Activated B cell treated with CpG ODN at 0.5 μM for 24 hours (primary cell): ENCODE results near the gene ADCY3. TPM values are rescaled to one million over a fixed set of nuclear protein-coding genes. Genes with fewer than 3 reads are reported as not detected.

ENCODE experiments used
- ATAC-seq: fragments of 200-7000 bp; cut with Tn5 transposase; one replicate; pipeline ENCODE4 v1.10.0; 2021; ENCODE audit warnings: low read depth, mild to moderate bottlenecking, moderate library complexity
- CTCF ChIA-PET: fragments of 350-600 bp; sonication (Branson Sonifier 250); formaldehyde crosslinking; loops from one replicate; lab custom pipeline; 2021; ENCODE audit warnings: antibody characterized with exemption; lab: Charles Lee
- POLR2A ChIA-PET: fragments of 350-600 bp; sonication (Branson Sonifier 250); formaldehyde crosslinking; loops from one replicate; lab custom pipeline; 2021; ENCODE audit warnings: antibody characterized with exemption; lab: Charles Lee
- DNase-seq: peaks from one replicate; pipeline ENCODE4 v3.0.0; 2022
- H3K27ac Mint-ChIP-seq: one replicate; pipeline ENCODE4 v1.8.0; 2020; ENCODE audit warnings: mixed read lengths
- H3K27me3 Mint-ChIP-seq: one replicate; pipeline ENCODE4 v1.8.0; 2021; ENCODE audit warnings: mixed read lengths
- H3K36me3 Mint-ChIP-seq: one replicate; pipeline ENCODE4 v1.8.0; 2021; ENCODE audit warnings: low read depth, mixed read lengths
- H3K4me1 Mint-ChIP-seq: one replicate; pipeline ENCODE4 v1.8.0; 2021; ENCODE audit warnings: mixed read lengths
- H3K4me3 Mint-ChIP-seq: one replicate; pipeline ENCODE4 v1.8.0; 2020; ENCODE audit warnings: mild to moderate bottlenecking, mixed read lengths
- H3K9me3 Mint-ChIP-seq: one replicate; pipeline ENCODE4 v1.8.0; 2020; ENCODE audit warnings: mixed read lengths
- intact Hi-C: fragments of 100-400 bp; cut with micrococcal nuclease; formaldehyde crosslinking; loops from one replicate; pipeline ENCODE4 v1.15.1; 2024
- total RNA-seq: library from RNA; stranded (reverse); gene quantifications from 2 replicates; pipeline ENCODE4 v1.2.3, GENCODE V29; 2022
- TF ChIP-seq, protein P1 (sequence below): fragments of 200-600 bp; IDR thresholded peaks from one replicate; pipeline ENCODE4 v1.8.0; 2022; ENCODE audit warnings: antibody characterized with exemption, mild to moderate bottlenecking

The ADCY3 gene
- total RNA-seq, 1 donor from 2014 or later, result 126 TPM

GRCh38 chr2:24779116-24779515 is 140.9 kb downstream of the ADCY3 start:
- no peaks in the 10 kb centered on the region for H3K36me3 Mint-ChIP-seq
- intact Hi-C loops, result no loop called here
- H3K4me3 Mint-ChIP-seq, result no peak overlapping the region
- H3K27me3 Mint-ChIP-seq, result peaks cover 9% of the 10 kb centered on the region
- no peak overlapping the region for H3K27ac Mint-ChIP-seq
- POLR2A ChIA-PET, result interaction anchor here (0.5 kb wide), 1 partner anchor 41 kb away, joined by 3 read pairs; no protein-coding TSS in a partner anchor
- H3K4me1 Mint-ChIP-seq, result no peaks in the 10 kb centered on the region
- ATAC-seq (no peak), DNase-seq (no peak)
- TF ChIP-seq, protein P1, sequence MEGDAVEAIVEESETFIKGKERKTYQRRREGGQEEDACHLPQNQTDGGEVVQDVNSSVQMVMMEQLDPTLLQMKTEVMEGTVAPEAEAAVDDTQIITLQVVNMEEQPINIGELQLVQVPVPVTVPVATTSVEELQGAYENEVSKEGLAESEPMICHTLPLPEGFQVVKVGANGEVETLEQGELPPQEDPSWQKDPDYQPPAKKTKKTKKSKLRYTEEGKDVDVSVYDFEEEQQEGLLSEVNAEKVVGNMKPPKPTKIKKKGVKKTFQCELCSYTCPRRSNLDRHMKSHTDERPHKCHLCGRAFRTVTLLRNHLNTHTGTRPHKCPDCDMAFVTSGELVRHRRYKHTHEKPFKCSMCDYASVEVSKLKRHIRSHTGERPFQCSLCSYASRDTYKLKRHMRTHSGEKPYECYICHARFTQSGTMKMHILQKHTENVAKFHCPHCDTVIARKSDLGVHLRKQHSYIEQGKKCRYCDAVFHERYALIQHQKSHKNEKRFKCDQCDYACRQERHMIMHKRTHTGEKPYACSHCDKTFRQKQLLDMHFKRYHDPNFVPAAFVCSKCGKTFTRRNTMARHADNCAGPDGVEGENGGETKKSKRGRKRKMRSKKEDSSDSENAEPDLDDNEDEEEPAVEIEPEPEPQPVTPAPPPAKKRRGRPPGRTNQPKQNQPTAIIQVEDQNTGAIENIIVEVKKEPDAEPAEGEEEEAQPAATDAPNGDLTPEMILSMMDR, result no peak
- CTCF ChIA-PET, result no interaction called here
- peaks cover 3% of the 10 kb centered on the region for H3K9me3 Mint-ChIP-seq

DNA sequence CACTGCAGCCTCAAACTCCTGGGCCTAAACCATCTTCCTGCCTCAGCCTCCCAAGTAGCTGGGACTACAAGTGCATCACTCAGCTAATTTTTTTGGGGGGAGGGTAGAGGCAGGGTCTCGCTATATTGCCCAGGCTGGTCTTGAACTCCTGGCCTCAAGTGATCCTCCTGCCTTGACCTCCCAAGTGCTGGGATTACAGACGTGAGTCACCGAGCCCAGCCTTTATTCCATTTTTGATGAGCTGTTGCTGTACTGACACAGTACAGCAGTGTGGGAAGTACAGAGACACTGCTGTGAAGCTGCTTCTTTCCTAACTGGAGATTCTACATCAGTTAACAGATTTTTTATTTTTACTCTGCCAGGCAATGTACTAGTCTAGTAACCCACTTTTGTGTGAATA is 145.7 kb downstream of the ADCY3 start:
- Mint-ChIP-seq H3K9me3 (no peaks in the 10 kb centered on the region), H3K36me3 (peaks cover 12% of the 10 kb centered on the region), H3K27me3 (no peaks in the 10 kb centered on the region), H3K4me3 (no peak overlapping the region), H3K4me1 (no peaks in the 10 kb centered on the region), H3K27ac (no peak overlapping the region)
- intact Hi-C loops, result no loop called here
- no peak for ATAC-seq
- DNase-seq, result no peak
- ChIA-PET POLR2A (no interaction called here), CTCF (no interaction called here)
- TF ChIP-seq, protein P1, result no peak

GRCh38 chr2:24771764-24772586 is 148.1 kb downstream of the ADCY3 start:
- Mint-ChIP-seq H3K9me3 (no peaks in the 10 kb centered on the region), H3K4me1 (no peaks in the 10 kb centered on the region), H3K36me3 (peaks cover 28% of the 10 kb centered on the region), H3K27ac (no peak overlapping the region), H3K27me3 (no peaks in the 10 kb centered on the region), H3K4me3 (no peak overlapping the region)
- DNase-seq, result no peak
- intact Hi-C loops, result no loop called here
- ChIA-PET POLR2A (no interaction called here), CTCF (no interaction called here)
- TF ChIP-seq, protein P1, result no peak
- ATAC-seq, result no peak

DNA sequence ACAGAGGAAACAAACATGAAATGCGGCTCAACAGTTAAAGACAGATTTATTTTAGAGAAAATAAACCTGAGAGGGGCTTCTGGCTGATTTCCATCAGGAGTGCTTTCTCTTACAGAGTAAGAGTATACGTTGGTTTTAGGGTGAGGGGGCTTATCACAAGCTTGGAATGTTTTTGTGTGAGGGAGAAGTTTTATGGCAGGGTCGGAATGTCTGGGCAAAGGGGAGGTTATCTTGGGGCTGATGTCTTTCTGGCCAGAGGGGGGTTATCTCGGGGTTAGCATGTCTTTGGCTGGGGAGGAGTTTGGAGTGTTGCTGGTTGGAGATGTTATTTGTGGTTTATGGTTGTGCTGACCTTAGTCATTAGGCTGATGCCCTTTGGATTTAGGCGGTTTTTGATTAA is 149.0 kb downstream of the ADCY3 start:
- TF ChIP-seq, protein P1, result no peak
- DNase-seq, result no peak
- Mint-ChIP-seq H3K4me3 (no peak overlapping the region), H3K9me3 (no peaks in the 10 kb centered on the region), H3K27me3 (no peaks in the 10 kb centered on the region), H3K4me1 (no peaks in the 10 kb centered on the region), H3K36me3 (peaks cover 35% of the 10 kb centered on the region), H3K27ac (no peak overlapping the region)
- intact Hi-C loops, result no loop called here
- ChIA-PET POLR2A (no interaction called here), CTCF (no interaction called here)
- no peak for ATAC-seq

Other genes with a start within 250 kb of the ADCY3 start
- gene PTRHD1, start 126.8 kb downstream of the ADCY3 start, total RNA-seq, result 39.6 and 41.1 TPM in 2 replicates
- 11.2 and 13.4 TPM in 2 replicates for gene CENPO, start 126.8 kb downstream of the ADCY3 start, total RNA-seq
- 9.0 and 9.7 TPM in 2 replicates for gene DNAJC27, start 51.7 kb upstream of the ADCY3 start, total RNA-seq
- 0.07 and 0.10 TPM in 2 replicates for gene EFR3B, start 121.8 kb upstream of the ADCY3 start, total RNA-seq
- gene POMC, start 248.3 kb upstream of the ADCY3 start, total RNA-seq, result 3.2 and 4.4 TPM in 2 replicates